NCI-H2196 treated with DMSO at 0.1 percent for 48 hours (cell line): ENCODE data around the gene ZACN.

Experiments used
- DNase-seq: peaks from one replicate; lab custom pipeline; 2025; ENCODE audit not compliant: unreplicated experiment; lab: John Stamatoyannopoulos, UW

ZACN gene

DNA sequence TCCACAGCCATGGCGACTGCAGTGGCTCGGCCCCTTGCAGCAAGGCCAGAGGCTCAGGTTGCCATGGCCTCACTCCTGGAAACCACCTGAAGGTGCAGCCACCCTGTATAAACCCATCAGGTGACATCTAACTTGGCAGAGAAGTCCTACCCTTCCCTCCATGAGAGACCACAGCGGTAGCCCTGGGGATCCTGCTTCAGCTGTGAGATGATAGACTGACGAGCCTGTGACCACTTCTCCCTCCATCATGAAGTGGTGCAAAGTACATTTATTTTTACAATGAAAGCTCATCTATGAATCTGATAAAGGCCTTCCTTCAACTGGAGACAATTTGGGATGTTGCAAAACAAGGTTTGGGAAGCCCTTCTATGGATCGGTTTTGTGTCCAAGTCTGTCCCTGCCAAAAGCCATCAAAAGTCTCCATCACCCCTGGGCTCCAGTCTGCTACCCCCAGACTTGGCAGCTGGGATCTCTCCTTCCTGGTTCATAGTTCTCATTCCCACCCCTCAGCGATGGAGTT is 1.8 kb downstream of the ZACN start:
- DNase-seq = no peak

DNA sequence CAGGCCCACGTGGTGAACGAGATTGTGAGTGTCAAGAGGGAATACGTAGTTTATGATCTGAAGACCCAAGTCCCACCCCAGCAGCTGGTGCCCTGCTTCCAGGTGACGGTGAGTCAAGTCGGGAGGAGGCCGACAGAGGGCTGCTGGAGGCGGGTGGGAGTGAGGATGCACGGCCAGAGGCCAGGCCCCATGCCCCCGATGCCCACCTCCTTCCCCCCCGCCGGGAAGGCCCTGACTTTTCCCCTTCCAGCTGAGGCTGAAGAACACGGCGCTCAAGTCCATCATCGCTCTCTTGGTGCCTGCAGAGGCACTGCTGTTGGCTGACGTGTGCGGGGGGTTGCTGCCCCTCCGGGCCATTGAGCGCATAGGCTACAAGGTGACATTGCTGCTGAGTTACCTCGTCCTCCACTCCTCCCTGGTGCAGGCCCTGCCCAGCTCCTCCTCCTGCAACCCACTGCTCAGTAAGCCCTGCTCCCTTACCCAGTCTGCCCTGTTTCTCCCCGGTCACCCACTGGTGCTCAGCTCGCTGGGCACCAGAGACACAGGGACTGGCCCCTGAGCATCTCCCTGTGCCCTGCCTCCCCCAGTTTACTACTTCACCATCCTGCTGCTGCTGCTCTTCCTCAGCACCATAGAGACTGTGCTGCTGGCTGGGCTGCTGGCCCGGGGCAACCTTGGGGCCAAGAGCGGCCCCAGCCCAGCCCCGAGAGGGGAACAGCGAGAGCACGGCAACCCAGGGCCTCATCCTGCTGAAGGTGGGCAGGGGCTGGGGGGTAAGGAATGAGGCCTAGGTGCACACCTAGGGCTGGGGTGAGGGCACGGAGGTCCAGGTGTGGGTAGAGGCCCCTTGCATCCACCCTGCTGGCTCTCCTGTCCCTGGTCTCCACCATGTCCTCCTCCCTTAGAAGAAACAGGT is 2.6 kb downstream of the ZACN start:
- DNase-seq = no peak

DNA sequence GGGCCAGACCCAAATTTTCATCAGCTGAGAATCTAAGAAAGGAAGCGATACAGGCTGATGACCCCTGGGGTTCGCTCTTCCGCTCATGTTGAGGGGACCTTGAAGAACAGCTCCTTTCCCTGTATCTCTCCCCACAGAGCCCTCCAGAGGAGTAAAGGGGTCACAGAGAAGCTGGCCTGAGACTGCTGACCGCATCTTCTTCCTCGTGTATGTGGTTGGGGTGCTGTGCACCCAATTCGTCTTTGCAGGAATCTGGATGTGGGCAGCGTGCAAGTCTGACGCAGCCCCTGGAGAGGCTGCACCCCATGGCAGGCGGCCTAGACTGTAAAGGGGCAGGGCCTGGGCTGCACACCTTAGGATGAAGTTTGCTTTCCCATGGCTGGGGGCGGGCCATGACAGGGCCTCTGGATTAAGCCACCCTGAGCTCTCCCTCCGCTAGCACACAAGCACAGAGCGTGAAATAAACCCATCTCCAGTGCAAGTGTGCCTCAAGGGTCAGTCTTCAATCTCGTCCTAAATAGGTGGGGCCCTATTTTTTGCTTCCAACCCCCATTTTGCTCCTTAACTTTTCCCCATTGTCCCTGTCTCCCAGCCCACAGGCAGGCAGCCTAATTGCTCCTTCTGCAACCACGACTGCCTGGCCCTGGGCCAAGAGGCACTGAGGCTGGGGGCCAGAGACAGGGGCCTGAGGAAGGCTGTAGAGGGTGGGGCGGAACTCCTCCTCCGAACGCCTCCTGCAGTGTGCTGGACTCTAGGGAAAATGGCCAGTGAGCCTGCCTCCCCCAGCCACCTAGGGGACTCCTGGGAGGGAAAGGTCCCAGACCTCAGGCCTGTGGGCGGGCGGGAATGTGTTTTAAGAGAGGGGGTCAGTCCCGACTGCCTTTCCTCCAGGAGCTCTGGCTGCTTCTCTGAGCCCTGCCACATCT is 3.6 kb downstream of the ZACN start:
- DNase-seq = no peak

DNA sequence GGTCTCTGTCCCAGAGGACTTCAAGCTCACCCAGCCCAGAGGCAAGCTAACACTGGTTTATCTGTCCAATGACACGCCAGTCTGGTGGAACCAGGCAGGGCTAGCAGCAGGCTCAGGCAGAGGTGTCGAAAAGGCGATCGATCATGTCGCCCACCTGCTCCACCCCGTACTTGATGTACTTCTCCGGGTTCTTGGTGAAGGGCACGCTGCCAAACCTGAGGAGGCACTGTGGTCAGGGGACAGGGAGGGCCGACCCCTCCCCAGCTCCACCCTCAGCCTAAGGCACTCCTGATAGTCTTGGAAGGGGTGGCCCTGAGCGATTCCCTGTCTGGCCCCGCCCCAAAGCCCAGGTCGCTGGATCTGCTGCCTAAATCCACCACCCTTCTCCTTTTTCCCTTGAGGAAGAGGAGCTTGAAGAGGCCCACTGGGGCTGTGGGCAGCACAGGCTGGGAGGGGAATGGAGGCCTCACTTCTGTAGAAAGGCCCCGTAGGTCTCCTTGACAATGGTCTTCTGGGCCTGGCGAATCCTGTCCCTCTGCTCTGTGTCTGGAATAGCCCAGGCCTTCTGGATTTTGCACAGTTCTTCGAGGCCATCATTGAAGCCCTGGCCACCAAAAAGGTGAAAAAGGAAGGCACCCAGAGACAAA is 4.7 kb downstream of the ZACN start:
- DNase-seq = no peak

DNA sequence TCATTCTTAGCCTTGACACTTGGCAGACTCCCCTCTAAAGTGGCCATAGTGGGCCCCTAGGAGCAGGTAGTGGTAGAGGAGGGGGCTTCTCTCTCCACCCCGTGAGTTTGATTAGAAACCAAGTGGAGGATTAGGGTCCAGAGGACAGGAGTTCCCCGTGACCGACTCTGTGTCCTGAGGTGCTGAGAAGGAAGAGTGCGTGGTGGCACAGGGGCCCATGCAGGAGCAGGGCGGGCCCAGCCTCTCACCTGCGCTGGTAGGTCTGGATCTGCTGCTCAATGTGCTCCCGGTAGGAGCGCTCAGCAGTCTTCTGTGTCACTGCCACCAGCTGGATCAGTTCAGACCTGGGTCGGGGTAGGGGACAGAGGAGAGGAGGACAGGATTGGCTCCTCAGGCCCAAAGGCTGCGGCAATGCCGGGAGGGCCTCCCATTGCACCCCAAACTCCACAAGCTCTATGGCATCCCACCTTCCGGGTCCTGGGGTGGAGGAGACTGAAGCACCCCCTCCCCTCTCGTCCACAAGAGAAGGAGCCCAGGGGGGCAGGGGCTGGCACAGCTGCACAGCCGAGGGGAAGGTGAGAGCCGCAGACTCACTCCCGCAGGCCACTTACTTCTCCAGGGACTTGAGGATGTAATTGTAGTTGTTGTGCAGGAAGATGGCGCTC is 6.2 kb downstream of the ZACN start:
- DNase-seq = no peak

DNA sequence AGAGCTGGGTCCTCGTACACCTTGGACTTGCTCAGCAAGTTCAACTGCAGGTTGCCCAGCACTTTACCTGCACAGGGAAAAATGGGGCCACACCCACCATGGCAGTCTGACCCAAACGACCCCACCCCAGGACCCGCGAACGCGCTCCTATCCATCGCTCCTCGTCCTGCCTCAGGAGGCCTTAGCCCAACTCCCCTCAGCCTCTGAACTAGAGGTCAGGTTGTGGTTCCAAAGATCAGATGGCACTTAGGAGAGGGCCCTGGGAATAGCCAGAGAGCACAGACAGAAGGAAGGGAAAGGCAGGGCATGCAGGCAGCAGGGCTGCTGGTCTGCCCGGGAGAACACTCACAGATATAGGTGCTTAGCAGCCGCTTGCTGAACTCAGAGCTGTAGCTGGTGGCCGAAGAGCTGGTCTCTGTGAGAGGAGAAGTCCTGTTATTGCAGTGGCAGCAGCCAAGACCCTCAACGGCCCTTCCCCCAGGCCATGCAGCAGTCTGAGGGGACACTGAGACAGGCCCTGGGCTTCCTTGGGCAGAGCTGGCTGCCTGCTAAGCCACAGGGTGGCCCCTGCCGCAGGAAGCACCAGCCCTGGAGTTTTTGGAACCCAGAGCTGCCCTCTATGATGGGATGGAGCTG is 6.9 kb downstream of the ZACN start:
- no peak for DNase-seq

DNA sequence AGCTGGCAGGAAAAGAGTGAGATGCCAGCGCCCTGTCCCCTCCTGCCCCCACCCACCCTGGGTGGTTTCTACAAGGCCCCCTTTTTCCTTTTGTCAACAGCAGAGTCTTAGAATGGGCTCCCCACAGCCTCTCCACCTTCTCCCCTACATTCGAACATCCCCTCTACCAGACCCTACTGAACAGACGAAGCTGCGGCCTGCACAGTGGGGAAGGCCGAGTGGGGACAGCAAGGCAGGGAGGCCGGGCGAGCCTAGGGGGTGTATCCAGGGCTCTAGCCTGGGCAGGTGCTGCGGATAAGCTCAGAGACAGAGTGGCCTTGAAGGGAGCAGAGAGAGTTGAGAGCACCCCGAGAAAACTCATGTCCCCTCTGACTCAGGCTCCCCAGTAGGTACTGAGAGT is 7.4 kb downstream of the ZACN start:
- no peak for DNase-seq

DNA sequence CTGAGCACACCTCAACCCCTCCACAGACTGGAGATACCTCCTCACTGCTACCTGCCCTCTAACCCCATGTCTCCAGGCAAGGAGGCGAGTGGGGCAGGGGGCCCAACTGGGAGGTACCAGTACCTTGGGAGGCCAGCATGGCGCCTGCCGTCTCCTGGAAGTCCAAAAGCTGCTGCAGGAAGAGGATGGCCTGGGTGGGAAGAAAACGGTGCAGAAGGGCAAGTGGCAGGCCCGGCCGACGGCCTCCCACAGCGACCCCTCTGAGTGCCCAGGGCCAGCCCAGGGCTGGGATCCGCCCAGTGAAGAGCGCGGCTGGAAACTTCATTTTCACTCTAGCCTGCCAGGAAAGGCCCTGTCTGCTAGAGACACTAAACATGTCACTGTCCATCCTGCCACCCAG is 8.5 kb downstream of the ZACN start:
- no peak for DNase-seq

DNA sequence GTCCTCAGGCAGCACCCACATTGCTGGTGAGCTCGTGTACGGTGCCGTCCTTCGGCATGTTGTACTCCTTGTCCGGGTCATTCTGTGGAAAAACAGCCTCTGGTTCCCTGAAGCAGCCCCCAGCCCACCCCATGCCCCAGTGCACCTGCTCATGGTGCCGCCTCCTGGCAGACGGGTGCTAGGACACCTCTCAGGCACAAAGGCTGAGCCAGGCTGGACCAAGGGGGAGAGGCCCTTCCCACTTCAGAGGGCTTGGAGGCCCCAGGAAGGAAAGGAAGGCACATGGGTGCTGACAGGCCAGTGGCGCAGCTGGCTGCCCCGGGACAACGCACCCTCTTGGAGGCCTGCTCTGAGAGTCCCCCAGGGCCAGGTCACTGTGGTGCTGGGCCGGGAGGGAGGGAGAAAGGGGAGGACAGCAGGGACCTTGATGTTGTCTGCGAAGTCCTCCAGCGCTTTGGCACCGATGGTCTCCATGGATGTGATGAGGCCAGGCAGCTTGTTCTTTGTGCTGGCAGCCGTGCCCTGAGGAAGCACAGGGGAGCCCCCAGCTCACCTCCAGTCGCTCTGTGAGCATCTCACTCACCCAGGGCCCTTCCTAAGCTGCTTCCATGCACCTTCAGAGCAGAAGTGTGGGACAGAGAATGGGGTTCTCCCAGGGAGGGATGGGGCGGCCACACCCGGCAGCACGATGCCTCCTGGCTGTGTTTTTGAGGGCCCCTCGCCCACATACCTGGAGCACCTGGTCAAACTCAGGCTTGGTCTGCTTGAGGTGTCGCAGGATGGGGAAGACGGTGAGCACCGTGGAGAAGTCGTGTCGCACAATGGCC is 9.3 kb downstream of the ZACN start:
- DNase-seq = no peak

DNA sequence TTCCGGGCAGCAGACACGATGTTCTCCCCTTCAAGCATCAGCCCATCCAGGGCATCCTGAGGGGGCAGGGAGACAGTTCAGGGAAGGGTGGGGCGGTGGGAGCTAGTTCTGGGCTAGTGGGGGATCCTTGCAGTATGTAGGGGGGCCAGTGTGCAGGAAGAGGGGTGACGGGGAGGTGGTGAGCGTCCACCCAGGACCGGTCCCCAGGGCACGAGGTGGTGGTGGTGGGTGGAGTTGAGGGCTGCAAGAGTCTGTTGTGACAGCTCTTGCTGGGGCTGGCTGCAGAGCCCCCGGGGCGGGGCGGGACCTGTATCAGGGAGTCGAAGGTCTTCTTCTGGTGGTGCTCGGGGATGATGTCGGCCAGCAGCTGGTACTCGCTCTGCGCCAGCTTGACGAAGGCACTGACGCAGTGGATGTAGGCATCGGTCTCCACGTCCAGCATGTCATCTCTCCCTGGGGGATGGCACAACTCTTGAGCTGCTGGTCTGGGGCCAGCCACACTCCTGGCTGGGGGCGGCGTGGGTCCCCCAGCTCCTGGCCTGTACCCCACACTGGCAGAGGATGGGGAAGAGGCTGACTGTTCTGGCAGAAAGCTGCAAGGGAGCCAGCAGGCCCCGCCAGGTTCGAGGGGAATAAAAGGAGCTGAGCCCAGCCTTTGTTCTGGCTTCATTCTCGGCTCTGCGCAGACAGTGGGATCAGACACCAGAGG is 10.0 kb downstream of the ZACN start:
- DNase-seq = no peak

DNA sequence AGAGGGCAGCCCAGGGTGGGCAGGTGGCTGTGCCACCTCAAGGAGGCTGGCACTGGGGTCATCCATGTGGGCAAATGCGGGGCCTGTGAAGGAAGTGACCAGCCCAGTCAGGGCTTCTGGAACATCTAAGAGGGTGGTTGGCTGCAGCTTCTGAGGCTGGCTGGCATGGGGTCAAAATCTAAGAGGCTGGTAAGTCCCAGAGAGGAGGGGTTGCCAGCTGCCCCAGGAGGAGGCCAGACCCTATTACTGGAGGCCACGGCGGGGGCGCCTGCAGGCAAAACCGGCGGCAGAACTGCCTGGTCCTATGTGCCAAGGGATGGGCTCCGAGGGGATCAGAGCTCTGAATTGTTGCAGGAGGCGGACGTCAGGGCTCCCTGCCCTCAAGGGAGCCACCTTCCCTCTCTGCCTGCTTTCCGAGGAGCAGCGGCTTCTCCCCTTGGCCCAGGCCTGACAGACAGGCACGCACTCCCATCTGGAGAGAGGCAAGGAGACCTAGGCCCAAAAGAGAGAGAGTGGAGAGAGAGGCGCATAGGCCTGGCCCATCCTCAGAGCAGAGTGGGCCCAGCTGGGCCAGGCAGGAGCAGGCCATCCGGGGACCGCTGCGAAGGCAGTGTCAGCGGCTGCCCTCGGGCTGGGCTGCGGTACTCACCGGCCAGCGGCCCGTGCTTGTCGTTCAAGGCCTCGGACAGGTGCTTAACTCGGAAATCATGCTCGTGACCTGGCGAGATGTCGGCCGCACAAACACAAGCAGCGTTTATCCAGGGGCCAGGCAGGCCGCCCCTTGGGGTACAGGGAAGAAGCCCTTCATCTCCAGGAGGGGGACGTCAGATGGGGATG is 10.9 kb downstream of the ZACN start:
- no peak for DNase-seq

DNA sequence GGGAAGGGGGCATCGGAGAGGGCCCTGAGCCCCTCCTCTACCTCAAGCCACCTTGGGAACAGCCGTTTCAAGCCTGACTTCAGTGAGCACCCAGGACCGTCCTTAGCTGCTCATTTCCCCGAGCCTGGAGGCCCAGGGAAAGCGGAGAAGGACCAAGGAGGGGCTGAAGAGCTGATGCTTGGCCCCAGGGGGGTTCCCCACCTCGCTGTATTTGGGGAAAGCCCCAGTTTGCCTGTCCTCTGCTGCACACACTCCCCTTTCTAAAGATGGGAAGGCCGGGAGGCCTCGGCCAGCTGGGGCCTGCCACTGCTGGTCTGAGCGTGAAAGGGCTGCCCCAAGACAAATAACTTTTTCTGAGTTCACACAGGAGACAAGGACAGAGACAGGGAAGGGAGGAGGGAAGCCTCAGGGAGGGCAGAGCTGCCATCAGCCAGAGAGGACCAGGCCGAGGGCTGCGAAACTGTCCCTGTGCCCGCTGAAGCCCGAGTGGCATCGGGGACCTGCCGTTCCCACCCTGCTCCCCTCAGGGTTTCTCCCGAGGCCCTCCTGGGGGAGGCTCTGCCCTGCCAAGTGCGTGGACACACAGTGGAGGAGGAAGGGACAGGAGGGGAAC is 11.6 kb downstream of the ZACN start:
- DNase-seq = no peak

DNA sequence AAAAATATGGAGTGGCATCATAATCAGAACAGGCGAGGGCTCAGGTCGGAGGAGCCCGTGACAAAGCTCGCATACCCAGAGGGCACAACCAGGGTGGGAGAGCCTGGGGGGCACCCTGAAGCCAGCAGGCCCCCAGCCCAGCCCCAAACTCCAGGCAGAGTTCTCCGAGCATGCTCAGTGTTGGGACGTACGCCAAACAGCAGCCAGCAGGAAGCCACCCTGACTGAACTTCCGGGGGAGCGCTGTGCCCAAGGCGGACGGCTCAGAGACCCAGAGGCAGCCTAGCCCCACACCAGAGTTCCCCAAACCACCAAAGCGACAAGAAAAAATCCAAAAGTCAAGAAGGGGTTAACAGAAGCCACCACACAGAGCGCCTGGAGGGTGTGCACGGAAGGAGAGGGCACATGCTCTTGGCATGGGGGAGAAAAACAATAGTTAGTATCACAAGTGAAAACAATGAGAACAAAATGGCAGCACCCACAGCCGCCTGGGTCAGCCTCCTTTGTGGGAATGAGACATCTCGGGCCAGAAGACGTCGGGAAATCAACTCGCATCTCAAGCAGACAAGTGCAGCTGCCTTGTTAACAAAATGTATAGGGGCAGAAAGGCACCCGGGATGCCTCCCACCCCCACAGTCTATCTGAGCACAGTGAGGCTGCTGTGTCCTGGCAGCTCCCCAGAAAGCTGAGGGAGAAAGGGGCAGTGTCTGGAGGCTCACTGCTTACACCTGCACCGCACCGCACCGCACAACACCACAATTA is 12.7 kb downstream of the ZACN start:
- DNase-seq = no peak

DNA sequence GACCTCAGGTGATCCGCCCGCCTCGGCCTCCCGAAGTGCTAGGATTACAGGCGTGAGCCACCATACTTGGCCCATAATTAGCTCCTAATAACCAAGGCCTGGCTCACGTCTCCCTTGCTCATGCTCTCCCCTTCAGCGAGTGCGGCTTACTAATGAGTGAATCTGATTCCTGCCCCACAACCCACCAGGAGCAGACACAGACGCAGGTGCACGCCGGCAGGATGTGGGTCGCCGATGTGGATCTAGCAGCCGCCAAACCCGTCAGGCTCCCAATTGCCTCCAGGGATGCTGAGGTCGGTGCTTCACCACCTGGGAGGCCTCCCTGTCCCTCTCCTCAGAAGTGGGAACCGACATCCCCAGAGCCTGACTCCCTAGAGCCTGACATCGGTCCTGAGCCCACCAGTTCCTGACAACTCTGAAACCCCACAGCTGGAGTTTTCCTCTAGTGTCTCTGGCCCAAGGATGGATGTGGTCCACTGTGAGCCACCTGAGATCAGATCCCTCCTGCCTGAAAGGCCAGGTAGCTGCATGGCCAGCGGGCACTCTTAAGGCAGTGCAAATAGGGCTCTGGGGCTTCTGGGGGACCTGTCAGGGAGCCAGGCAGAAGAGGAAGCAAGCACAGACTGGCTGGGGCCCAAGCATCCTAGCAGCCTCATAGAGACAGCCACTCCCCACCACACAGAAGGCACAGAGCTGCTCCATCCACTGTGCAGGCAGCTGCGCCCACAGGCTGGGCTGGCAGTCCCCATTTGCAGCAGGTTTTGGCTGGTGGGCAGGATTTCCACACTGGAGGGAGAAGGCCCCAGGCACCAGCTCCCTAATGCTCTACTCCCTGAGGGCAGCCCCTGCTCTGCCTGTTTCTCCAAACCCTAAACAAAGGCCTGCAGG is 13.8 kb downstream of the ZACN start:
- no peak for DNase-seq

DNA sequence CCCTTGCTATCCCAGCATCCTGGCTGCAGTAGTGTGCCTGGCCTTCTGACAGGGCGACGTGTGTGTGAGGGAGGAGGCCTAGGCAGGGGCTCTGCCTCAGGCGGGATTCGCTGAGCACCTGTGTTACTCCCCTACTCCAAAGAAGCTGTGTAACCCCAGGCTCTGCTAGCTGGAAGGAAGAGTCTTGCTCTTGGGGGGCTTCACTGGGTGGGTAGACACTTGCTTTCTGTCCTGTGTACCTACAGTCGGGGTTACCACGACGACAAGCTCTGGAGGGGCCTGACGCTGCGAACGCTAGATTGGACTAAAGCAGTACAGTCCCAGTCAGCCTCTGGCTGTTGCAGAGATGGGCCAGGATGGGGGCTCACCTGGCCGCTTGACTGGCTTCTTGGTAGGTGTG is 15.1 kb downstream of the ZACN start:
- no peak for DNase-seq

DNA sequence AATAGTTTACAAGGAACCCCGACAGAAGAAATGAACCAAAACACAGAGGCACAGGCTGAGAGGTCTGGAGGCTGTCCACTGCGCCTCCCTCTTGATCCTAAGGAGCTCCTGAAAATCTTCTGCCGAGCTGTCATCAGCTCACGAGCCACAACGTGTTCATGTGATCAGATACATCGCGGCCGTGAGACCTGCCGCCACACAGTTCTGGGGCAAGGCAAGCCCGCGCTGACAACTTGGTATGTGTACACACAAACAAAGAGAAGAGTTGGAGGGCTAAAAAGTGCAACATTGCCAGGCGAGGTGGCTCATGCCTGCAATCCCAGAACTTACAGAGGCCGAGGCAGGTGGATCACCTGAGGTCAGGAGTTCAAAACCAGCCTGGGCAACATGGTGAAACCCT is 17.0 kb downstream of the ZACN start:
- no peak for DNase-seq
